GM12801 (cell line): ENCODE results near the gene NINJ2.

Experiments used
- TF ChIP-seq, protein P1 (sequence below): IDR thresholded peaks from one replicate; pipeline ENCODE4 v1.5.1; 2011; ENCODE audit warnings: control low read depth; ENCODE audit not compliant: insufficient read length; ENCODE audit errors: extremely low read depth

The NINJ2 gene

DNA sequence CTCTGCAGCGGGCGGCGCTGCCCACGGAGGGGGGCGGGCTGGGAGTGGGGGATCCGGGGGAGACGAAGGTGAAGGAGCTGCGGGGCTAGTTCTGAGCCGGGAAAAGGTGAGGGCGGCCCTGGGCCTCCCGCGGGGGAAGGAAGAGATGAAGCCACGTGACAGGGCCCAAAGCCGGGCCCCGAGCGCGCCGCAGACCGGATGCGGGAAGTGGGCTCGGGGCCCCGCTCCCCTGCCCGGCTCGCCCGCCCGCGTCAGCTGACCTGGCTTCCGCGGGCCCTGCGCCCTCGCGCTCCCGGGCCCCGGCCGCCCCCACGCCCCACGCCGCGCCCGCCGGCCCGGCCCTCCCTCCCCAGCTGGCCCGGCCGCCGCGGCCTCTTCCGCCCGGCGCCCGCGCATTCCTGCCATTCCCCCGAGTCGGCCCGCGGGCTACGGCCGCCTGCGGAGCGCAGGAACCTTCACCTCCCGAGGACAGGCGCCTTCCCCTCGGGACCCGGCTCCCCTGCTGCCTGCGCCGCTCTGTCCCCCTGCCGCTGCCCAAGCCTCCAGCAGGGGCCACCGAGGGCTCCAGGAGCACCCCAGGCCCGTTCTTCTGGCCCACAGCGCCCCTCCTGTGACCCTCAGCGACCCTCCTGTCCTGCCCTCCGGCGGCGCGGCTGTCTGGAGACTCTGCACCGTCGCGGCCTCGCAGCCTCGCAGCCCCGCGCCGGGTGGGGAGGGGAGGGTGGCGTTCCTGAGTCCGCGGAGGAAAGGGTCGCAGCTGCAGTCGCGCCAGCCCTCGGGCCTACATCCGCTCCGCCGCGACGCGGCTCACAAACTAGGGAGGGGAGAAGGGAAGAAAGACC is 20.4 kb downstream of the NINJ2 start:
- TF ChIP-seq, protein P1, sequence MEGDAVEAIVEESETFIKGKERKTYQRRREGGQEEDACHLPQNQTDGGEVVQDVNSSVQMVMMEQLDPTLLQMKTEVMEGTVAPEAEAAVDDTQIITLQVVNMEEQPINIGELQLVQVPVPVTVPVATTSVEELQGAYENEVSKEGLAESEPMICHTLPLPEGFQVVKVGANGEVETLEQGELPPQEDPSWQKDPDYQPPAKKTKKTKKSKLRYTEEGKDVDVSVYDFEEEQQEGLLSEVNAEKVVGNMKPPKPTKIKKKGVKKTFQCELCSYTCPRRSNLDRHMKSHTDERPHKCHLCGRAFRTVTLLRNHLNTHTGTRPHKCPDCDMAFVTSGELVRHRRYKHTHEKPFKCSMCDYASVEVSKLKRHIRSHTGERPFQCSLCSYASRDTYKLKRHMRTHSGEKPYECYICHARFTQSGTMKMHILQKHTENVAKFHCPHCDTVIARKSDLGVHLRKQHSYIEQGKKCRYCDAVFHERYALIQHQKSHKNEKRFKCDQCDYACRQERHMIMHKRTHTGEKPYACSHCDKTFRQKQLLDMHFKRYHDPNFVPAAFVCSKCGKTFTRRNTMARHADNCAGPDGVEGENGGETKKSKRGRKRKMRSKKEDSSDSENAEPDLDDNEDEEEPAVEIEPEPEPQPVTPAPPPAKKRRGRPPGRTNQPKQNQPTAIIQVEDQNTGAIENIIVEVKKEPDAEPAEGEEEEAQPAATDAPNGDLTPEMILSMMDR: no peak

DNA sequence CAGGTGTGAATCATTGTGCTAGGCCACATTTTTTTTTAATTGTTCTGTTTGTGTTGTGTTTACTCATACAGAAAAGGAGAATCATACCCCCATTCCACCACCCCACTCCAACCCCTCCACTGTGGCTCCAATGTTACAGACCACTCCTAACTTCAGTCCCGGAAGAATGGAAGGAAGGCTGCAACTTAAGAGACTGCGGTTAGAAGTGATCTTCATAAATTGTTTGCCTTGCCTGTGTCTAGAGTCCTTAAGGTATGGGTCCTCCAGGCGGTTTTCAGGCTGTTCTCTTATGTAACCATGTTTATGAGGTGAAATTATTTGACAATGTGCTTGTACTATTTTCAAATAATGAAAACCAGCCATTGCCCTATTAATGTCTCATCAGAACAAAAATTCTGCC is 22.5 kb downstream of the NINJ2 start:
- TF ChIP-seq, protein P1: no peak

- TF ChIP-seq, protein P1: no peak
Observed at GRCh38 chr12:639988-640387, 23.3 kb downstream of the NINJ2 start.

GRCh38 chr12:639566-639965 is 23.7 kb downstream of the NINJ2 start:
- TF ChIP-seq, protein P1: no peak

- TF ChIP-seq, protein P1: no peak
Observed at GRCh38 chr12:638953-639557, 24.2 kb downstream of the NINJ2 start.

GRCh38 chr12:636632-637031 is 26.6 kb downstream of the NINJ2 start:
- TF ChIP-seq, protein P1: no peak

DNA sequence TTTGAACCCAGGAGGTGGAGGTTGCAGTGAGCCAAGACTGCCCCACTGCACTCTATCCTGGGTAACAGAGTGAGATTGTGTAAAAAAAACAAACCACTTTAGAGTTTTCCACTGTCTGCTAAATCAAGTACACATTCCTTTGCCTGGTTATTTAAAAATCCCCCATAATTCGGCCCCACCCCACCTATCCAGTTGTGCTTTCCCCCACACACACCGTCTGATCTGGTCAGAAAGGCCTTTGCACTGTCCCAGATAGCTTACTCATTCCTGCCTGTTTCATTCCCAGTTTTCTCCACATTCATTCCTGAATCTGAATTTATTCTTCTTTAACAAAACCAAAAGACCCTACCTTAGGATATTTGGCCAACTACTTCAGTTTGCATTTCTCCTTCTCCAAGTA is 29.5 kb downstream of the NINJ2 start:
- TF ChIP-seq, protein P1: no peak
